GM12878 (cell line): ENCODE results near the gene ELANE.

Experiments used
- CBX5 ChIP-seq: sonication (generic); IDR thresholded peaks from 2 replicates; pipeline ENCODE4 v1.6.1; 2016; ENCODE audit warnings: low read depth, moderate library complexity, mild to moderate bottlenecking, inconsistent platforms
- EZH2 ChIP-seq: IDR thresholded peaks from 2 replicates; pipeline ENCODE4 v1.6.1; 2012; ENCODE audit warnings: low read depth, mild to moderate bottlenecking, control low read depth, inconsistent platforms, low read length, borderline replicate concordance; ENCODE audit not compliant: control insufficient read depth
- NRF1 ChIP-seq: conservative IDR thresholded peaks from 2 replicates; pipeline ENCODE4 v1.6.1; 2011; ENCODE audit warnings: mild to moderate bottlenecking, low read depth, low read length, improper control_type of control experiment
- POLR2A ChIP-seq: IDR thresholded peaks from 2 replicates; pipeline ENCODE4 v1.6.1; 2011; ENCODE audit warnings: low read depth, mild to moderate bottlenecking, low read length
- POLR2AphosphoS2 ChIP-seq: IDR thresholded peaks from 2 replicates; pipeline ENCODE4 v1.6.1; 2011; ENCODE audit warnings: low read depth, mild to moderate bottlenecking, low read length, improper control_type of control experiment, moderate library complexity
- RAD21 ChIP-seq: IDR thresholded peaks from 2 replicates; pipeline ENCODE4 v1.6.1; 2011; ENCODE audit warnings: mild to moderate bottlenecking, low read depth, low read length, moderate library complexity; ENCODE audit not compliant: insufficient read depth
- RFX5 ChIP-seq: IDR thresholded peaks from 2 replicates; pipeline ENCODE4 v1.6.1; 2011; ENCODE audit warnings: low read depth, low read length, improper control_type of control experiment
- TF ChIP-seq, protein P1 (sequence below): IDR thresholded peaks from 2 replicates; pipeline ENCODE4 v1.6.1; 2012; ENCODE audit warnings: low read length, inconsistent platforms
- TF ChIP-seq, protein P2 (sequence below), 3 experiments: IDR thresholded peaks in 2 of 3; conservative IDR thresholded peaks in 1 of 3; 2 replicates each; pipeline ENCODE4 v1.5.1; 2011; ENCODE audit warnings: low read depth in 3 of 3, low read length in 3 of 3, mild to moderate bottlenecking in 3 of 3, control low read depth in 2 of 3, moderate library complexity in 2 of 3, inconsistent platforms in 1 of 3, mixed read lengths in 1 of 3; ENCODE audit not compliant: control insufficient read depth in 2 of 3, insufficient read depth in 1 of 3; ENCODE audit errors: extremely low read depth in 1 of 3

DNA sequence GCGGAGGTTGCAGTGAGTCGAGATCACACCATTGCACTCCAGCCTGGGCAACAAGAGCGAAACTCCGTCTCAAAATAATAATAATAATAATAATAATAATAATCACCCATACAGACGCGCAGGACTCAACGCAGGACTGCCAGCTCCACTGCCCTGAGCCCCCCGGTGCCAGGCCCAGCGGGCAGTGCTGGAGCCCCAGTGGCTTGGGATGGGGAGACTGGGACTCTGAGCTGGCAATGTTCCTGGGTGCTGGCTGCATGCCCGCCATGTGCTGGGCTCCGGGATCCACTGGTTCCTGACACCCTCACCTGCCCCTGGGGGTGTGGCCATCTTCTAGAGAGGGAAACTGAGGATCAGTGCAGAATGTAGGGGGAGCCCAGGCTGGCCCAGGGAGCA lies 24.8 kb upstream of the ELANE start:
- TF ChIP-seq RFX5 (no peak), NRF1 (no peak), EZH2 (no peak), POLR2AphosphoS2 (no peak), POLR2A (no peak), RAD21 (no peak), CBX5 (no peak)
- TF ChIP-seq, protein P1, sequence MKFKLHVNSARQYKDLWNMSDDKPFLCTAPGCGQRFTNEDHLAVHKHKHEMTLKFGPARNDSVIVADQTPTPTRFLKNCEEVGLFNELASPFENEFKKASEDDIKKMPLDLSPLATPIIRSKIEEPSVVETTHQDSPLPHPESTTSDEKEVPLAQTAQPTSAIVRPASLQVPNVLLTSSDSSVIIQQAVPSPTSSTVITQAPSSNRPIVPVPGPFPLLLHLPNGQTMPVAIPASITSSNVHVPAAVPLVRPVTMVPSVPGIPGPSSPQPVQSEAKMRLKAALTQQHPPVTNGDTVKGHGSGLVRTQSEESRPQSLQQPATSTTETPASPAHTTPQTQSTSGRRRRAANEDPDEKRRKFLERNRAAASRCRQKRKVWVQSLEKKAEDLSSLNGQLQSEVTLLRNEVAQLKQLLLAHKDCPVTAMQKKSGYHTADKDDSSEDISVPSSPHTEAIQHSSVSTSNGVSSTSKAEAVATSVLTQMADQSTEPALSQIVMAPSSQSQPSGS = no peak
- TF ChIP-seq, protein P2, sequence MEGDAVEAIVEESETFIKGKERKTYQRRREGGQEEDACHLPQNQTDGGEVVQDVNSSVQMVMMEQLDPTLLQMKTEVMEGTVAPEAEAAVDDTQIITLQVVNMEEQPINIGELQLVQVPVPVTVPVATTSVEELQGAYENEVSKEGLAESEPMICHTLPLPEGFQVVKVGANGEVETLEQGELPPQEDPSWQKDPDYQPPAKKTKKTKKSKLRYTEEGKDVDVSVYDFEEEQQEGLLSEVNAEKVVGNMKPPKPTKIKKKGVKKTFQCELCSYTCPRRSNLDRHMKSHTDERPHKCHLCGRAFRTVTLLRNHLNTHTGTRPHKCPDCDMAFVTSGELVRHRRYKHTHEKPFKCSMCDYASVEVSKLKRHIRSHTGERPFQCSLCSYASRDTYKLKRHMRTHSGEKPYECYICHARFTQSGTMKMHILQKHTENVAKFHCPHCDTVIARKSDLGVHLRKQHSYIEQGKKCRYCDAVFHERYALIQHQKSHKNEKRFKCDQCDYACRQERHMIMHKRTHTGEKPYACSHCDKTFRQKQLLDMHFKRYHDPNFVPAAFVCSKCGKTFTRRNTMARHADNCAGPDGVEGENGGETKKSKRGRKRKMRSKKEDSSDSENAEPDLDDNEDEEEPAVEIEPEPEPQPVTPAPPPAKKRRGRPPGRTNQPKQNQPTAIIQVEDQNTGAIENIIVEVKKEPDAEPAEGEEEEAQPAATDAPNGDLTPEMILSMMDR (IDR thresholded peaks at IDR 0.05 in 2 of 3, conservative IDR thresholded peaks at IDR 0.05 in 1 of 3; ENCODE audit: control insufficient read depth in 2 of 3, extremely low read depth in 1 of 3, insufficient read depth in 1 of 3, low read depth in 3 of 3, low read length in 3 of 3) = no peak
